NCI-H82 (cell line): Measurements from ENCODE around the gene SETBP1.

Experiments
- DNase-seq: peaks from one replicate; lab custom pipeline; 2025; lab: John Stamatoyannopoulos, UW

Gene SETBP1

DNA sequence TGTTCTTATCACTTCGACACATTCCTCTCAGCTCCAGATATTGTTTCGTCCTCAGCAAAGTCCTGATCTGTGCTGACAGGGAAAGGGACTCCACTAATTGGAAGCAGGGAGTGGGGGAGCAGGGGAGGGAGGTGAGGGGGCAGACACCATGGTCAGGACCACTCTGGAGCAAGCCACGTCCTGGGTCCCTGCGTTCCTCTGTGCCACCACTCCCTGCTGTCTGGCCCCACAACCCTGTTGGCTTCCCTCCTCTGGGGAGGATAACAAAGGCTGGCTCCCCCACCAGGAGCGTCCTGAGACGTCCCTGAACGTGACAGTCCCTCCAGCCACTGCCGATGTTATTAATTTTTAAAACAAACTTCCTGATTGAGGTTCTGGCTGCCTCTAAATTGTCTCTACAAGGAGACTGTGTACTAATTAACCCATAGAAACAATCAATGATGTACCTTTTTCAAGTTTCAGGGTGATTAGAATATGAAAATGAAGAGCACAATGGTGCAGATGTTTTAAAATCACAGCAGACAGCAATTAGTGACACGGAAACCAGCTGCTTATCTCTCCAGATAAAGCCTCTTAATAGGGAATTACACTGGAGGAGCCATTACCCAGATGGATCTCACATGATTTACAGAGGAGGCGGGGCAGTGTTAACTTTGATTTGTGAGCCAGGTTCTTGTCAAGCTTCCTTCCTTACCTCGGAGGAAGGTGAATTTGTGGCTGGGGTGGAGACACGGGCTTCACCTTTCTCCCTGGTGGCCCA lies 257.5 kb downstream of the SETBP1 start:
- DNase-seq = peak; percentile 94

- DNase-seq = peak; percentile 67
Measured at GRCh38 chr18:44938720-44939665, 258.3 kb downstream of the SETBP1 start.

DNA sequence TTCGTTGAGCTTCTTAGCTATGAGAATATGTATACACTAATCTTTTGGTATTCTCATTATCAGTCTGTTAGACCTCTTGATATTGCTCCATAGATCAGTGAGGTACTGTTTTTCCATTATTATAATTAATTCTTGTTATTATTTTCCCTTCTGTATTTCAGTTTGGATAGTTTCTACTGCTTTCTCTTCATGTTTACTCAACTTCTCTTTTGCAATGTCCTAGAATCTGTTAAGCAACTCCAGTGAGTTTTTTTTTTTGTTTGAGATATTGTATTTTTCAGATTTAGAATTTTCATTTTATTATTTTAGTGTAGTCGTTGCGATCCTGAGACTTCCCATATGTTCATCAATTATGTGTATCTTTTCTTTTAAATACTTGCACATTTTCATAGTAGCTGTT lies 260.8 kb downstream of the SETBP1 start:
- no peak for DNase-seq

DNA sequence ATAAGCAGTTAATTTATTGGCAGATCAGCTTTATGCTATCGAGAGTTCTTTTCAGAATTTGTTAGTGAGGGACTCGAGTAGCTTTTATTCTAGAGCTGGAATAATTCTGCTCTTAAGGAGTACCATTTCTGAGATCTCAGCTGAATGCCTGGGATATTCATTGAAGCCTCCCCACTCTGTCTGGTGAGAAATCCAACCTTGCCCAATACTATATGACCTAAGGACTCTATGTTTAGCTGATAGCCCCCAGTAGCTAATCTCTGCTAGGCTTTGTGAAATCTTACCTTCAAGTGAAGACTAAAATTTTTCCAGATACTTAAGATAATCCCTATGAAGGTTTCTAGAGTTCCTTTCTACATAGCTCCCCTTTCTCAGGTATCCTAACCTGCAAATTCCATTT lies 261.4 kb downstream of the SETBP1 start:
- DNase-seq = no peak

DNA sequence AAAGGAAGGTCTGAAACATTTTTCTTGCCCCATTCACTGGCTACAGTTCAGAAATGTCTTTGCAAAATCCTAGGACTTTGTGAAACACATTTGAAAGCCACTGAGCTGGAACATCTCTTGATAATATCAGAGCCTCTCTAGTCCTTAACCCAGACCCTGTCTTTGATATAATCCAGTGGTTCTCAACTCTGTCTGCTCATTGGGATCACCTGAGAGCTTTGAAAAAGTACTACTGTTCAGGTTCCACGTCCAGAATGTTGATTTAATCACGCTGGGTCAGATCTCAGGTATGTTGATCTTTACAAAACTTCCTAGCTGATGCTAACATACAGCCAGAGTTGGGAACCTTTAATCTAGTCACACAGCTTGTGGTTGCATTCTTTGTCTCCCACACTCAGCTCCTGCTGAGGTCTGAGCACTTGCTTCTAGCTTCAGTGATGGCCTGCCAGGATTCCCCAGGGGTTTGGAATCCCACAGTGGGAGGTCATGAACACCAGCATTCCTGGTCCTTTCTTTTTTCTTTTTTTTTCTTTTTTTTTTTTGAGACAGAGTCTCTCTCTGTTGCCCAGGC lies 262.7 kb downstream of the SETBP1 start:
- no peak for DNase-seq

DNA sequence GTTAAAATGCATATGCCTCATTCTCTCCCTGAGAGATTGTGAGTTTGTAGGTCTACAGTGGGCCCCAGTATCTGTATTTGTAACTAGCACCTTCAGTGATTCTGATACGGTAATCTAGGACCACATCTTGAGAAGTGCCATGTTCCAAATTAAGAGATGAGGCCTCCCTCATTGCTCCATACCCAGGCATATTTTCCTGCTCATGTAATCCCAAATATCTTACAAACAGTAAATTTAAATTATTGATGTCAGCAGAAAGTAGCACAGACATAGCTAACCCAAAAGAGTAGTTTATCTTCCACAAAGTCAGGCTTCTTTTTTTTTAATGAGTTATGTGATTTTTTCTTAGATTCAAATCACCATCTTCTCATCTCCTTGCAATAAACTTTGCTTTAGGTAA lies 263.8 kb downstream of the SETBP1 start:
- no peak for DNase-seq

DNA sequence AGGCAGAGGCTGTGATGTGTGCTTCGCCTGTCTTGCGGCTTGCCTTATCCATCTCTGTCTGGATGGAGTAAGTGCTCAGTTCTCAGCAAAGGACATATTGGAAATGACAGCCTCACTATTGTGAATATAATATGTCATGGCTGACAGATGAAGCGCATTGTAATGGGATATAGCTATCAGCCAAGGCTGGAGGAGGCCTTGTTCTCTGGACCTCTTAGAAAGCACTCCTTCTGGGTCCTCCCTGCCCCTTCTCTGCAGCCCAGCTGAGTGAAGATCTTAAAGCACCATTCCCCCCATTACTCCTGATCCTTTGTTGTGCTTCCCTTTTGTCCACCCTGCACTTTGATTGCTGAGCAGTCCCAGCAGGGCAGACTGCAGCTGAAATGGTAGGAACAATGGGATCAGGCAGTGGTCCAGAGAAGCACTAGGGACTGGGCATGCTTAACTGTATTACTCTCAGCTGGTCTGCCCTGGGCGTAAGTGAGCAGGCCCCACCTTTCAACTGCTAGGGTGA lies 265.3 kb downstream of the SETBP1 start:
- DNase-seq = peak; percentile 52

DNA sequence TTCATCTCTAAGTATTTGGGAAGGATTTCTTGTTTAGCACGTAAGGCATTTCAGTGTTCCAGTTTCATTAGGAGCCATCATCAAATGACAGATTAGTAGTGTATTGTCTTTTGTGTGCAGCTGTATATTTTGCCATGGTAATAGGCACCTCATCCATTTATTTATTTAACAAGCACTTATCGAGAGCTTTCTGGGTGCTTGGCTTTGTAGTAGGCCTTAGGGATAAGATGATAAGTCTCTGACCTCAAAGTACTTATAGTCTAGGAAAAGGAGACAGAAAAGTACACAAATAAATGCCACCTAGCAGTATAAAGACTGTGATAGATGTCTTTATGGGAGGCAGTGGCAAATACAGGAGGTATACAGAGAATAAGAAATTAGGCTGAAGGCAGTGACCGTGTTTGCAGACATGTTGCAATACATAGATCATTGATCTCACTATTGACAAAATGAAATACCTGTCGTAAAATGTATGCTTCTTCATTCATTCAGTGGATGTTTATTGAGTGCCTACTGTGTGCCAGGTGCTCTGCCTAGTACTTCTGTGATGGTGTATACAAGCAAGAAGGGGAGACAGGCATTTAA lies 265.9 kb downstream of the SETBP1 start:
- peak; percentile 58 for DNase-seq

- no peak for DNase-seq
Measured at GRCh38 chr18:44949967-44950366, 269.3 kb downstream of the SETBP1 start.

GRCh38 chr18:44950685-44951195 lies 270.1 kb downstream of the SETBP1 start:
- no peak for DNase-seq

DNA sequence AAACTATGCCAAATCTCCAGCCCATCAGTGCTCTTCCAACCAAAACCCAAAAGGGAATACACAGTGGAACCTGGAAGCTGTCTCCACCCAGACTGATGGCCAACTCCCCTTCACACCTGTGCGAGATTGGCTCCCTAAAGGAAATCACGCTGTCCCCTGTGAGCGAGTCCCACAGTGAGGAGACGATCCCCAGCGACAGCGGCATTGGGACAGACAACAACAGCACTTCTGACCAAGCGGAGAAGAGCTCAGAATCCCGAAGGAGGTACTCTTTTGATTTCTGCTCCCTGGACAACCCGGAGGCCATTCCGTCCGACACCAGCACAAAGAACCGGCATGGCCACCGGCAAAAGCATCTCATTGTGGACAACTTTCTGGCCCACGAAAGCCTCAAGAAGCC lies 271.1 kb downstream of the SETBP1 start:
- no peak for DNase-seq

- DNase-seq = no peak
Measured at GRCh38 chr18:44954257-44954656, 273.6 kb downstream of the SETBP1 start.

- DNase-seq = no peak
Measured at GRCh38 chr18:44955825-44956224, 275.1 kb downstream of the SETBP1 start.

GRCh38 chr18:44957025-44957424 lies 276.3 kb downstream of the SETBP1 start:
- no peak for DNase-seq

GRCh38 chr18:44957461-44957860 lies 276.8 kb downstream of the SETBP1 start:
- DNase-seq = no peak

- no peak for DNase-seq
Measured at GRCh38 chr18:44958040-44958439, 277.4 kb downstream of the SETBP1 start.

DNA sequence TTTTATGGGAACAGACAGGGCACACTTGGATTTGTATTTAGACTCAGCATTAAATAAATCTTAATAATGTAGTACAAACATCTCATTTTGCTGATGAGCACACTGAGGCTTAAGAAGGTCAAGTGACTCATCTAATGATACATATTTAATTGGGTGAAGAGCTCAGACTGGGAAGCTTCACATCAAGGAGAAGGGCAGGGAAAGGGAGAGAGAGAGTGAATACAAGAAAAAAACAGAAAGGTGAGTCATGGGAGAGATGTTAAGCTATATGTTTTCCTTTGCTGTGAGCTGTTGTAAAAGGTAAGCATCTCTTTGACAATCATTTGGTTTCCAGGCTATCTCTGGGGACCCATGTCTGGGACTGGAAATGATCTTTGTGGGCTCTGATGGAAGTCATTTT lies 277.8 kb downstream of the SETBP1 start:
- DNase-seq = no peak

DNA sequence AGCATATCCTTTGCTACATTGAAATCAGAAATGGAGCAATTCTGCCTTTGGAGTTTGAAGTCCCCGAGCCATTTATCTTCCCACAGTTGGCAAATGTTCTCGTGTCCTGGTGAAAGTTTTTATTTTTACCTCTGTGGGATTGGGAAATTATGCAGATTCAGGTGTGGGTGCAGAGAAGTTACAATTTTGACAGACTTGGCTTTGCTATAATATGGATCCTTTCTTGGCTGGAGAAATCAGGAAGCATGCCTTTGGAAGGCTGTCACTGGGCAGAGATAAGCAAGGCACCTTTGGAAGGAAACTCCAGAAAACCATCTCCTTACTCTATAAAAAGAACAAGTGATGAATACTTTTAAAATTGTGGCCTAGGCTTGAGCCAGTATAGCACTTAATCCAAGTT lies 278.3 kb downstream of the SETBP1 start:
- no peak for DNase-seq

DNA sequence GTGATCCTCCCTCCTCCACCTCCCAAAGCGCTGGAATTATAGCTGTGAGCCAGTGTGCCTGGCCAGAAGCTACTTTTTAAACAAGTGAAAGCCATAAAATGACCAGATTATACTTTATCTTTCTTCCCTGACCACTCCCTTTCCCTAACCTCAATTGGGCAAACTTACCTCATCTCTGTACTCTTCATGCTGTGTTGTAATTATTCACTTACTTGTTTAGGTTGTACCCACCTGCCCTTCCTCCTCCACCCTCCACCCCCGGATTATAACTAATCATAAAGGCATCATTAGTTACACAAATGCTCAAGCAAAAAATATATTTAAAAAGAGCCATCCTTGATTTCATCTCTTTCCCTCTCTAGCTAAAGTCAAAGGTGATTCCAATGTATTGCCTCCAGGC lies 279.9 kb downstream of the SETBP1 start:
- no peak for DNase-seq

GRCh38 chr18:44961288-44961995 lies 280.8 kb downstream of the SETBP1 start:
- DNase-seq = no peak

DNA sequence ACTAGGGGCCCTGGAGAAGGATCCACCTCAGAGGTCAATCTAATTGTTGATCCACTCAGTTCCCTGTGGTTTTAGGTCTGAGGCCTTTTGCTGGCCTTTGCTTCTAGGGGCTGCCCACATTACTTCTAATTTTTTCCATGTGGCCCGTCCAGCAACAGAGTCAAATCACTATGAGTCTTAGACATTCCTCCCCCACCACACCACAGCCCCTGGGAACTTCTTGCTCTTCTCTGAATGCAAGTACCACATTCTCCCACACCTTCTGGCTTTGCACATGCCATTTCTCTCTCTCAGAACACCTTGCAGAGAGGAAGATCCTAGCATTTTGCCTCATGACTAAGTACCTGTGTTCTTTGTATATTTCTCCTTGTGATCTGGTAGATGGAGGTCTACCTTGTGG lies 286.9 kb downstream of the SETBP1 start:
- DNase-seq = no peak
